Measurements from ENCODE around the gene XAB2. TPM values are rescaled to one million over a fixed set of nuclear protein-coding genes. Genes with fewer than 3 reads are reported as not detected.

XAB2 gene
- 10 to 100 TPM; 20.3 to 34.1 (median 27.8) TPM for total RNA-seq

- intact Hi-C loops (cut with DNase I): no loop called here
- no peaks in the 10 kb centered on the region for H3K27me3 ChIP-seq
- peaks cover 13 to 47% (median 15%) of the 10 kb centered on the region in 3 donors for H3K36me3 ChIP-seq
- H3K27ac ChIP-seq: peak within 1 kb of the TSS; percentile 83 to 96 (median 90)
- H3K9me3 ChIP-seq: no peaks in the 10 kb centered on the region
- peak in 1 of 6 experiments; percentile 31 for TF ChIP-seq CTCF (IDR thresholded peaks at IDR 0.05)
- peak in 2 of 4 donors; percentile 28 to 31 for TF ChIP-seq POLR2A (IDR thresholded peaks at IDR 0.05)
- peak within 1 kb of the TSS; percentile 68 to 98 (median 78) for H3K4me3 ChIP-seq
- peaks cover 25 to 41% (median 32%) of the 10 kb centered on the region in 3 donors for H3K4me1 ChIP-seq
- DNase-seq: peak; percentile 89
- WGBS, 2 donors: 0 to 1% methylated on average over 9 to 14 of the region's 40 CpGs
Observed at GRCh38 chr19:7629347-7630054, at the start of gene XAB2, which contains the start of gene PET100. TSS of gene XAB2 (minus strand) at chr19:7629545. CDS start at chr19:7629527, 18 bp downstream. TSS of gene PET100 (plus strand) at chr19:7629793. CDS start at chr19:7629834, 41 bp downstream.

GRCh38 chr19:7677669-7678311, 48.4 kb upstream of the XAB2 start:
- intact Hi-C loops (cut with DNase I): loop anchor here (5.0 kb wide), 1 partner anchor 110 kb away; no protein-coding TSS in a partner anchor
- H3K27ac ChIP-seq: no peak overlapping the region
- WGBS, 2 donors: 54% methylated on average over 8 to 10 of the region's 12 CpGs
- H3K36me3 ChIP-seq: peaks cover 5 to 8% (median 5%) of the 10 kb centered on the region in 3 donors
- H3K27me3 ChIP-seq: peaks cover 0 to 68% (median 0%) of the 10 kb centered on the region in 4 donors
- H3K9me3 ChIP-seq: no peaks in the 10 kb centered on the region
- H3K4me3 ChIP-seq: no peak overlapping the region
- TF ChIP-seq CTCF (IDR thresholded peaks at IDR 0.05) (peak in 1 of 6 experiments; percentile 10), POLR2A (IDR thresholded peaks at IDR 0.05) (no peak)
- DNase-seq: no peak
- peaks cover 9 to 42% (median 10%) of the 10 kb centered on the region in 3 donors for H3K4me1 ChIP-seq

GRCh38 chr19:7676854-7677253, 47.5 kb upstream of the XAB2 start, which contains the start of gene MCEMP1:
TSS of gene MCEMP1 (plus strand) at chr19:7677090. CDS start at chr19:7677121, 31 bp downstream.
- H3K27me3 ChIP-seq: peaks cover 0 to 77% (median 0%) of the 10 kb centered on the region in 4 donors
- H3K4me1 ChIP-seq: peaks cover 4 to 33% (median 6%) of the 10 kb centered on the region in 3 donors
- H3K9me3 ChIP-seq: no peaks in the 10 kb centered on the region
- TF ChIP-seq POLR2A (IDR thresholded peaks at IDR 0.05) (no peak), CTCF (IDR thresholded peaks at IDR 0.05) (no peak)
- DNase-seq: no peak
- no peaks in the 10 kb centered on the region for H3K36me3 ChIP-seq
- WGBS, 2 donors: 13 to 31% methylated on average over 4 to 6 of the region's 10 CpGs
- intact Hi-C loops (cut with DNase I): loop anchor here (5.0 kb wide), 1 partner anchor 110 kb away; no protein-coding TSS in a partner anchor
- no peak within 1 kb of the TSS for H3K4me3 ChIP-seq
- no peak within 1 kb of the TSS for H3K27ac ChIP-seq

- H3K4me3 ChIP-seq: no peak overlapping the region
- no peak overlapping the region for H3K27ac ChIP-seq
- no peaks in the 10 kb centered on the region for H3K36me3 ChIP-seq
- intact Hi-C loops (cut with DNase I): loop anchor here (5.0 kb wide), 1 partner anchor 109 kb away; no protein-coding TSS in a partner anchor
- 18 to 46% methylated on average over 4 to 7 of the region's 7 CpGs for WGBS, 2 donors
- TF ChIP-seq POLR2A (IDR thresholded peaks at IDR 0.05) (no peak), CTCF (IDR thresholded peaks at IDR 0.05) (no peak)
- peaks cover 0 to 82% (median 0%) of the 10 kb centered on the region in 4 donors for H3K27me3 ChIP-seq
- no peaks in the 10 kb centered on the region for H3K9me3 ChIP-seq
- DNase-seq: no peak
- H3K4me1 ChIP-seq: peaks cover 4 to 29% (median 5%) of the 10 kb centered on the region in 3 donors
Observed at GRCh38 chr19:7676376-7676775, 47.0 kb upstream of the XAB2 start.
